Skeletal muscle tissue (tissue), 4 donors: ENCODE measurements around the gene LRP2. TPM values are rescaled to one million over a fixed set of nuclear protein-coding genes. Genes with fewer than 3 reads are reported as not detected.

ENCODE experiments used
- H3K27ac ChIP-seq: one replicate; pipeline ENCODE4 v1.7.0; 2013; ENCODE audit warnings: mild to moderate bottlenecking, low read depth, low read length, inconsistent platforms
- H3K27me3 ChIP-seq, 3 donors: one replicate each; pipeline ENCODE4 v1.7.0; 2013; ENCODE audit warnings: low read length in 3 of 3; ENCODE audit not compliant: control insufficient read depth in 3 of 3, insufficient read depth in 3 of 3
- H3K36me3 ChIP-seq, 3 donors: one replicate each; pipeline ENCODE4 v1.7.0; 2013; ENCODE audit warnings: low read length in 3 of 3; ENCODE audit not compliant: control insufficient read depth in 3 of 3, insufficient read depth in 3 of 3
- H3K4me1 ChIP-seq, 3 donors: one replicate each; pipeline ENCODE4 v1.7.0; 2013; ENCODE audit warnings: low read length in 3 of 3, mild to moderate bottlenecking in 3 of 3; ENCODE audit not compliant: control insufficient read depth in 3 of 3, insufficient read depth in 3 of 3
- H3K4me3 ChIP-seq, 3 donors: one replicate each; pipeline ENCODE4 v1.7.0; 2013; ENCODE audit warnings: low read length in 3 of 3
- H3K9ac ChIP-seq, 3 donors: one replicate each; pipeline ENCODE4 v1.7.0; 2013; ENCODE audit warnings: low read length in 3 of 3, mild to moderate bottlenecking in 3 of 3, moderate library complexity in 2 of 3, low read depth in 1 of 3
- H3K9me3 ChIP-seq, 3 donors: one replicate each; pipeline ENCODE4 v1.7.0; 2013; ENCODE audit warnings: low read length in 3 of 3; ENCODE audit not compliant: control insufficient read depth in 3 of 3
- total RNA-seq: library from RNA; depleted of rRNA; stranded (reverse); fragments of >200 nt; gene quantifications from one replicate; pipeline ENCODE4 v1.2.3, GENCODE V29; 2014
- donor health status: Osteomylitis.

LRP2 gene
- total RNA-seq, 1 donor from 2014 or later = under 0.01 TPM

DNA sequence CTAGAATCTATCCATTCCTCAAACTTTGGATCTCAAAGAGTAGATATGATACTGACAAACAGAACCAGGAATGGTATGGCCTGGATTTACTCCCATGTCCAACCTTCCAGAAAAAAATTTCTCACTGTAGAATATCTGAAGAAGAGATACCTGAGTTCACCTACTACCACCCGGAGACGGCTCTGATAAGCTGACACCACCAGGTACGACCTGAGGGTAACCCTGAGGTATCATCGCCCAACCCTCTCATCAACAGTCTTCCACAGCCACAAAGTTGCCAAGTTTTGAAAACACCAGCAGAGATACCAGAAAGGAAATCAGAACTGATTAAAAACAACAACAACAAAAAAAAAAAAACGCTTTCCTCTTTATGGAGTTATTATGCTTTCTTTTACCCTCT, 102.9 kb downstream of the LRP2 start:
- no peaks in the 10 kb centered on the region for H3K4me1 ChIP-seq
- no peaks in the 10 kb centered on the region for H3K27me3 ChIP-seq
- H3K4me3 ChIP-seq = no peak overlapping the region
- H3K27ac ChIP-seq = no peak overlapping the region
- H3K9ac ChIP-seq = no peak overlapping the region
- H3K36me3 ChIP-seq = no peaks in the 10 kb centered on the region
- peaks cover 0 to 3% (median 0%) of the 10 kb centered on the region in 3 donors for H3K9me3 ChIP-seq

DNA sequence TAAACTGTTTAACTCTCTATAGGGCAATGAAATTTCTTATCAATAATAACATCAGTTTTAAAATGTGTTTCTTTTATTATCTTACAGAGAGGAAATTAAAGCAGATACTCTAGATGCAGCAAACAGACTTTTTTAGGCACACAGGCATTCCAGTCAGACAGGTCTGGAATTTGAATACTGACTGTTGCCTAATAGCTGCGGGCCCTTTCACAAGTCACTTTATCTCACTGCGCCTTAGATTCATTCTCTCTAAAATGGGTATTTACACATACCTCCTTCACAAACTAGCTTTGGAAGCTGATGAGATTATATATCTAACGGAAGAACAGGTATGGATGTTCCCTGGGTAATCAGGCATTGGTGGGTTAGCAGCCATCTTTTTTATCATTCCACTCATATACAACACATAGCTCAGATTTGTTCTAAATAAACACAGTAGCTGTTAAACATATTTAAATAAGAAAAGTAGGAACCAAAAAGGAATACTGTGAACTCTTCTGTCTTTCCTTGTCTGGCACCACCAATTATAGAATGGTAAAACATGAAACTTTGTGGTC, 104.2 kb downstream of the LRP2 start:
- no peak overlapping the region for H3K4me3 ChIP-seq
- H3K9ac ChIP-seq = no peak overlapping the region
- no peaks in the 10 kb centered on the region for H3K36me3 ChIP-seq
- no peaks in the 10 kb centered on the region for H3K4me1 ChIP-seq
- H3K9me3 ChIP-seq = peaks cover 0 to 3% (median 0%) of the 10 kb centered on the region in 3 donors
- H3K27me3 ChIP-seq = no peaks in the 10 kb centered on the region
- H3K27ac ChIP-seq = no peak overlapping the region

DNA sequence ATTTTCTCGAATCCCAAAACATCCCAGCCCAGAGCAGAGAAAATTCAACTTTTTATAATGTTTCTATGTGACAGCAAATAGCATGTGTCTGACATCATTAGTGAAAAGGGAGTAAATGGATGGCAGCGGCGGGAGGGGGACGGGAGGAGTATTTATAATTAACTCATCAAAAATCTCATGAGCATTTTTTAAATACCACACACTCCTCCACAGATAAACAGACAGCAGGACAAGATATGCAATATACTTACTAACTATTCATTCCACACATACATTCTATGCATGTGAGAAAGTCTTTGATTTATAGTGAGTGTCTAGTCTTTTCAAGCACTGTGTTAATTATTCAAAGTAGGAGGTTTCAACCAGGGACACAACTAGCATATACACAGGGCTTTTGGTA, 107.6 kb downstream of the LRP2 start:
- Histone ChIP-seq H3K9me3 (no peaks in the 10 kb centered on the region), H3K4me3 (no peak overlapping the region), H3K9ac (no peak overlapping the region), H3K36me3 (no peaks in the 10 kb centered on the region), H3K27ac (no peak overlapping the region), H3K27me3 (no peaks in the 10 kb centered on the region), H3K4me1 (no peaks in the 10 kb centered on the region)

DNA sequence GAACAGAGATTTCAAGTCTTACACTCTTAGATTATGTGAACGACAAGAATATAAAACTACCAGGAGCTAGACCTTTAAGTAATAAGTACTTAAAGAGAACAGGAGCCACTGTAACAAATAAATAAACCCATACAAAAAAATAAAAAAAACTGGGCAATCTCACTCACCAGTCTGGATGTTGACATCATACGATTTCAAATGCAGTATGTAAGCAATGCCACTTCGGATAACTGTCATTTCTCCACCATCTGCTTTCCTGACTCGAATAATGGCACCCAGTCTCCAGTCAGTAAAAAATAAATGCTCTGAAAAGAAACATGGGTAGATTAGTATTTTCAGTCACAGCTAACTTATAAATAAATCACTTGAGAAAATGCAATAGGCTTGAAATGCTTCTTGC, 115.1 kb downstream of the LRP2 start:
- H3K4me1 ChIP-seq = no peaks in the 10 kb centered on the region
- no peak overlapping the region for H3K4me3 ChIP-seq
- H3K27me3 ChIP-seq = no peaks in the 10 kb centered on the region
- no peak overlapping the region for H3K27ac ChIP-seq
- no peaks in the 10 kb centered on the region for H3K36me3 ChIP-seq
- no peak overlapping the region for H3K9ac ChIP-seq
- no peaks in the 10 kb centered on the region for H3K9me3 ChIP-seq

DNA sequence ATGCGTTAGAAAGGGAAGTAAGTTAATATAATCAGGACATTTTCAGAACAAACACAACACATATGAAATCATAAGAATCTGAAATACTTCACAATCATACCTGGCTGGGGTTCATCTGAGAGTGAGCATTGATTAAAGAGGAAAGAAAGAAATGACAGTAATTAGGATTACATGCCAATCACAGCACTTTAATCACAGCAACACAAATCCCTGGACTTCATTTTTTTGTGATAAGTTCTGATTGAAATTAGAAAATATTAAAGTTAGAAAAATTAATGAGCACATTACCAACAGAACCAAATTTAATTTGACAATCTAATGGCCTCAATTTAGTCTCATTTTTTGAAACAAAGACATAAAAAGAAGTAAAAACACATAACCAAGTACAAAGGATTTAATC, 121.9 kb downstream of the LRP2 start:
- Histone ChIP-seq H3K4me1 (no peaks in the 10 kb centered on the region), H3K9me3 (no peaks in the 10 kb centered on the region), H3K27me3 (no peaks in the 10 kb centered on the region), H3K9ac (no peak overlapping the region), H3K27ac (no peak overlapping the region), H3K4me3 (no peak overlapping the region), H3K36me3 (no peaks in the 10 kb centered on the region)

DNA sequence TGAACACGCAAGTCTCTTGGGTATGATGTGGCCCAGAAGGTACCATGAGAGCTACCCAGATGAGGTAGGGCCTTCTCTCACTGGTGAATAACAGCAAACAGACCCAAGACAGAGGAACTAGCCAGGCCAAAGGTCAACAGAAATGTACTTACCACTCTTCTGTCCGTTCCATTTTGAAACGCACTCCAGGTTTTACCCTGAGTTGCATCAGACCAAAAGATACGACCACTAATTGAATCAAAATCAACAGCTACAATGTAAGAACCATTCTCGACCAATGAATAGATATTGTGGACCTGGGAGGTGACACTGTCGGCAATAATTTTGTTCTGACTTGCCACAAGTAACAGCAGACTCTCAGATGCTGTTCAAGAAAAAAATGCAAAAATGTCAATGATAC, 124.4 kb downstream of the LRP2 start:
- H3K4me3 ChIP-seq = no peak overlapping the region
- H3K9me3 ChIP-seq = no peaks in the 10 kb centered on the region
- H3K27me3 ChIP-seq = no peaks in the 10 kb centered on the region
- no peaks in the 10 kb centered on the region for H3K36me3 ChIP-seq
- H3K27ac ChIP-seq = no peak overlapping the region
- no peak overlapping the region for H3K9ac ChIP-seq
- no peaks in the 10 kb centered on the region for H3K4me1 ChIP-seq

DNA sequence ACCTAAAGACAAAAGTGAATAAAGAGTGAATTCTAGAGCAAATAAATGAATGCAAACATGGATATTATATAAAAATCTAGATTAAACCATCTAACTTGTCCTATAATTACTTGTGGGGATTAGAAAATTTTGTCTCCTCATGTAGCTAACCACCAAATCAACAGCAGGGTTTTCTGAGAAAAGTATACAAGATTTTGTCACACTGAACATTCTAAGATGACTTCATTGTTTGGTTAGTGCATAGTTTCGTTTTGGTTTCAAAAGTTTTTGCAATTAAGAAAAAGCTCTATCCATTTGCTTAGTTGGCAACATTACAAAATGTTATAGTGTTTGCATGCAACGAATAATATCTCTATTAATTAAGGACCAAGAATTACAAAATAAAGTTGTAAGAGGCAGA, 125.0 kb downstream of the LRP2 start:
- Histone ChIP-seq H3K27ac (no peak overlapping the region), H3K4me3 (no peak overlapping the region), H3K9me3 (no peaks in the 10 kb centered on the region), H3K4me1 (no peaks in the 10 kb centered on the region), H3K27me3 (no peaks in the 10 kb centered on the region), H3K36me3 (no peaks in the 10 kb centered on the region), H3K9ac (no peak overlapping the region)

DNA sequence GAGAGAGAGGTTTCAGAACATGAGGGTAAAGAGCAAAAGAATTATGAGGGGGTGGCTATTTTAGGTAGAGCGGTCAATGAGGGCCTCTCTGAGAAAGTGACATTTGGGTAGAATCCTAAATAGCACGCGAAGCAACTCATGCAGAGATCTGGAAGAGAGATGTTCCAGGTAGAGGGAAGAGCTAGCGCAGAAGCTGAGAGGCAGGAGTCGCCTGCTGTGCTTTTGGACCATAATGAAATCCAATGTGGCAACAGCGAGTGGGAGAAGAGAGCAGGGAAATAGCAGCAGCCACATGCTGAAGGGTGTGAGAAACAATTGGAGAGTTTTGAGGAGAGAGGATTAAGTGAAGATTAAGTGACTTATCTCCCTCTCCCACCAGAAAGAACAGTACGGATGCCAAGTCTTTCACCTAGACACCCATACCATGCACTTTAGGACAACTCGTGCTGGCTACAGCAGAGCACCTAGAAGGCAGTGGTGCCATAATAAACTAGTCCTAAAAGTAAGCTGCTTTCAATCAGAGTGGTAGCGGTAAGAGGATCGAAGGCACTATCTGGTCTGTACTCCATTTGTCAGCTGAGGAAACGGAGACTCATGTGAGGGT, 129.7 kb downstream of the LRP2 start:
- no peak overlapping the region for H3K4me3 ChIP-seq
- no peak overlapping the region for H3K9ac ChIP-seq
- H3K9me3 ChIP-seq = no peaks in the 10 kb centered on the region
- no peaks in the 10 kb centered on the region for H3K36me3 ChIP-seq
- H3K27me3 ChIP-seq = peaks cover 0 to 4% (median 0%) of the 10 kb centered on the region in 3 donors
- no peak overlapping the region for H3K27ac ChIP-seq
- no peaks in the 10 kb centered on the region for H3K4me1 ChIP-seq

DNA sequence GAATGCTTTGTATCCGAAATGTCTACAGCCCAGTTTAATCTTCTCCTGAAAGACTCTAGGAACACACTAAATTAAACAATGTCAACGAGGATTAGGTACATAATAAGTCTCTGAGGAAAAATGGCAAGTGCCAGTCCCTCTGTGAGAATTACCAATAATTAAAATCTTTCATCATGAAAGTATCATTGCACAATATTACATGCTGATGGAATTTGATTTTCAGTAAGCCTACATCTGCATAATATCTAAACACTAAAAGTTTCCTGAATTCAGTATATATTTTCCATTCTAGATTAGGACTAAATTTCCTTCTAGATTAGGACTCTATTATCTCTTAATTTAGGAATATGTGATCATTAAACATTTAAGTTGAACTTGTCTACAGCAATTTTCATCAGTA, 132.1 kb downstream of the LRP2 start:
- Histone ChIP-seq H3K4me1 (no peaks in the 10 kb centered on the region), H3K27ac (no peak overlapping the region), H3K9ac (no peak overlapping the region), H3K36me3 (no peaks in the 10 kb centered on the region), H3K4me3 (no peak overlapping the region), H3K9me3 (no peaks in the 10 kb centered on the region), H3K27me3 (peaks cover 0 to 4% (median 0%) of the 10 kb centered on the region in 3 donors)

DNA sequence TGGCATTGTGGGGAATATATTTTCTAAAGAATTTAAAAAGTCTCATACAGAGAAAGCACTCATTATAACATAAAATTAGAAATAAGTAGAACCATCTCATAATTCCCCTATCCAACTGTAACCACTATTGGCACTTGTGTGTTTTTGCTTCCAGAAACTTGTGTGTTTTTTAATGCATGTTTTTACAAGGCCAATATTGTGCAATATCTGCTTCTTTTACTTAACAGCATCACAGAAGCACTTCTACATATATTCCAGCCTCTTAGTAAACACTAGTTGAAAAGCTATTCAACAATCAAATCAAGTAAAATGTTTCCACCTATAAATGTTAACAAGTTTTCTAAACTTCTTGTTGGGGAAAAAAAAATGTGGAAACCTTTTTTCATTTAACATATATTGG, 132.7 kb downstream of the LRP2 start:
- Histone ChIP-seq H3K4me3 (no peak overlapping the region), H3K4me1 (no peaks in the 10 kb centered on the region), H3K36me3 (no peaks in the 10 kb centered on the region), H3K27me3 (peaks cover 0 to 4% (median 0%) of the 10 kb centered on the region in 3 donors), H3K9me3 (no peaks in the 10 kb centered on the region), H3K9ac (no peak overlapping the region), H3K27ac (no peak overlapping the region)
